HepG2 (cell line): ENCODE measurements around the gene FRMD5. TPM values are rescaled to one million over a fixed set of nuclear protein-coding genes. Genes with fewer than 3 reads are reported as not detected.

Experiments
- ATAC-seq: fragments of 200-7000 bp; cut with Tn5 transposase; 3 replicates; pipeline ENCODE4 v1.9.1; 2020; ENCODE audit warnings: mild to moderate bottlenecking, moderate library complexity
- BruUV-seq: library from RNA; stranded (reverse); fragments of 400-500 nt; replicated peaks from 2 replicates; lab custom pipeline; 2021; lab: Mats Ljungman, UMichigan
- CTCF ChIA-PET: fragments of 300-600 bp; formaldehyde crosslinking; extraction: SDS; loops from one replicate; lab custom pipeline; 2021; ENCODE audit warnings: low total read pairs, inconsistent platforms, low intra/inter-chr PET ratio; lab: Yijun Ruan, JAX
- POLR2A ChIA-PET: fragments of 350-600 bp; sonication (Branson Sonifier 250); formaldehyde crosslinking; loops from one replicate; lab custom pipeline; 2020; ENCODE audit warnings: antibody characterized with exemption, inconsistent platforms; lab: Yijun Ruan, JAX
- DNase-seq: peaks from one replicate; pipeline ENCODE4 v3.0.0-alpha.2; 2015; ENCODE audit warnings: low spot score
- FAIRE-seq: peaks from 3 replicates; lab custom pipeline; 2011; peaks lifted over from hg19 to GRCh38; lab: Jason Lieb, UNC
- H2AFZ ChIP-seq: one replicate; pipeline ENCODE4 v1.6.1; 2011; ENCODE audit warnings: low read length, inconsistent platforms
- H3K27ac ChIP-seq: fragments of 300-600 bp; 3 replicates; pipeline ENCODE4 v1.8.0; 2011; ENCODE audit warnings: mixed run types, mild to moderate bottlenecking, mixed read lengths, low read length, inconsistent platforms; ENCODE audit not compliant: insufficient read depth; ENCODE audit errors: extremely low read length
- H3K27me3 ChIP-seq, 2 experiments: fragments of 200-600 bp in 1 of 2; 2 replicates in 1 of 2; 3 replicates in 1 of 2; pipeline versions ENCODE4 v1.6.0 to v1.8.0; 2011; ENCODE audit warnings: low read length in 2 of 2, mild to moderate bottlenecking in 2 of 2, moderate library complexity in 2 of 2, inconsistent platforms in 1 of 2; ENCODE audit not compliant: insufficient read depth in 2 of 2, control insufficient read depth in 1 of 2
- H3K36me3 ChIP-seq, 2 experiments: fragments of 200-600 bp in 1 of 2; replicated peaks in 1 of 2; 2 replicates in 1 of 2; 3 replicates in 1 of 2; pipeline versions ENCODE4 v1.5.1 to v1.8.0; 2011; ENCODE audit warnings: low read length in 2 of 2, inconsistent platforms in 1 of 2; ENCODE audit not compliant: insufficient read depth in 2 of 2, control insufficient read depth in 1 of 2
- H3K4me1 ChIP-seq: 2 replicates; pipeline ENCODE4 v1.5.1; 2012; ENCODE audit warnings: low read length, inconsistent platforms; ENCODE audit not compliant: insufficient read depth
- H3K4me2 ChIP-seq: 2 replicates; pipeline ENCODE4 v1.6.0; 2011; ENCODE audit warnings: low read depth, low read length, inconsistent platforms
- H3K4me3 ChIP-seq, 3 experiments: fragments of 200-600 bp in 1 of 3; sonication (generic), shearing (Covaris generic) in 1 of 3; replicated peaks in 1 of 3; 2 replicates each; pipeline ENCODE4 v1.5.1; 2011 to 2016; ENCODE audit warnings: low read length in 3 of 3, inconsistent platforms in 2 of 3, low read depth in 2 of 3, mild to moderate bottlenecking in 2 of 3, control low read depth in 1 of 3, mixed read lengths in 1 of 3; ENCODE audit not compliant: insufficient read depth in 1 of 3
- H3K79me2 ChIP-seq: one replicate; pipeline ENCODE4 v1.6.1; 2011; ENCODE audit warnings: low read length, inconsistent platforms; ENCODE audit not compliant: insufficient read depth
- H3K9ac ChIP-seq: 2 replicates; pipeline ENCODE4 v1.6.0; 2011; ENCODE audit warnings: mild to moderate bottlenecking, low read depth, low read length, inconsistent platforms; ENCODE audit not compliant: insufficient read depth
- H3K9me3 ChIP-seq: 2 replicates; pipeline ENCODE4 v1.5.1; 2012; ENCODE audit warnings: mild to moderate bottlenecking, low read length
- H4K20me1 ChIP-seq: 2 replicates; pipeline ENCODE4 v1.6.0; 2011; ENCODE audit warnings: inconsistent platforms, mild to moderate bottlenecking, low read length, moderate library complexity; ENCODE audit not compliant: insufficient read depth
- HINFP ChIP-seq: sonication (generic); formaldehyde crosslinking; IDR thresholded peaks from 2 replicates; pipeline ENCODE4 v1.4.0; 2020; ENCODE audit warnings: low read depth, mild to moderate bottlenecking, missing genetic modification reagents
- SP5 ChIP-seq: IDR thresholded peaks from 2 replicates; pipeline ENCODE4 v1.6.1; 2016; ENCODE audit warnings: low read depth, borderline replicate concordance
- SUZ12 ChIP-seq: fragments of 150-350 bp; IDR thresholded peaks from 2 replicates; pipeline ENCODE4 v1.6.1; 2014; ENCODE audit warnings: low read depth, low read length
- TP53 ChIP-seq: sonication (generic); formaldehyde crosslinking; conservative IDR thresholded peaks from 2 replicates; pipeline ENCODE4 v1.4.0; 2020; ENCODE audit warnings: missing genetic modification reagents
- ZNF224 ChIP-seq: sonication (generic); formaldehyde crosslinking; IDR thresholded peaks from 2 replicates; pipeline ENCODE4 v1.5.0; 2020; ENCODE audit warnings: mild to moderate bottlenecking, missing genetic modification reagents
- ZNF570 ChIP-seq: sonication (generic); formaldehyde crosslinking; IDR thresholded peaks from 2 replicates; pipeline ENCODE4 v1.4.0; 2020; ENCODE audit warnings: mild to moderate bottlenecking, missing genetic modification reagents, borderline replicate concordance
- ZNF615 ChIP-seq: sonication (generic); formaldehyde crosslinking; IDR thresholded peaks from 2 replicates; pipeline ENCODE4 v1.5.0; 2020; ENCODE audit warnings: mild to moderate bottlenecking, missing genetic modification reagents, borderline replicate concordance
- ZNF710 ChIP-seq: sonication (generic); formaldehyde crosslinking; IDR thresholded peaks from 2 replicates; pipeline ENCODE4 v1.5.0; 2020; ENCODE audit warnings: mild to moderate bottlenecking, missing genetic modification reagents, borderline replicate concordance
- WGBS: methylation state at CpG from one replicate; pipeline ENCODE4 v1.1.6; 2017; ENCODE audit warnings: low lambda C conversion rate; 5-methylcytosine and 5-hydroxymethylcytosine counted together
- in situ Hi-C: cut with HindIII; loops from 2 replicates; pipeline ENCODE4 v1.10.0; 2017; ENCODE audit warnings: low pct_unique_long_range_greater_than_20kb; ENCODE audit not compliant: extremely low pct_ligation_motif_present
- intact Hi-C: fragments of 100-400 bp; cut with micrococcal nuclease; formaldehyde crosslinking; loops from one replicate; pipeline ENCODE4 v1.10.0; 2022; ENCODE audit not compliant: unreplicated experiment
- polyA plus RNA-seq, 8 experiments: library from polyadenylated mRNA; depleted of rRNA in 3 of 8; stranded (reverse) in 7 of 8; unstranded in 1 of 8; fragments of >200 nt; fragmentation: Illumina TruSeq in 4 of 8; extraction: Trizol in 4 of 8; gene quantifications; 2 replicates each; pipeline versions ENCODE4 v1.2.1 to v1.2.3, GENCODE V29; 2011 to 2016; ENCODE audit warnings: low read depth in 4 of 8, missing spikeins in 1 of 8, mixed read lengths in 1 of 8; ENCODE audit not compliant: insufficient read depth in 1 of 8
- total RNA-seq, 5 experiments: library from RNA; depleted of rRNA; stranded (reverse); fragments of >200 nt; fragmentation: Illumina TruSeq; extraction: Trizol; gene quantifications; 2 replicates each; pipeline ENCODE4 v1.2.3, GENCODE V29; 2016; ENCODE audit warnings: low read depth in 1 of 5
- TF ChIP-seq, protein P1 (sequence below): sonication (generic); formaldehyde crosslinking; IDR thresholded peaks from 2 replicates; pipeline ENCODE4 v1.4.0; 2020; ENCODE audit warnings: mild to moderate bottlenecking, missing genetic modification reagents
- TF ChIP-seq, protein P2 (sequence below): sonication (generic); formaldehyde crosslinking; IDR thresholded peaks from 2 replicates; pipeline ENCODE4 v1.4.0; 2020; ENCODE audit warnings: missing genetic modification reagents

The FRMD5 gene
- total and polyA plus RNA-seq, 2 of the 13 experiments (the other 11 are each of a cell fraction or from before 2014, with no cell fraction given): 0.93 to 1.5 TPM

GRCh38 chr15:43893956-43894355 is 301.1 kb downstream of the FRMD5 start:
- no peak overlapping the region for H3K27ac ChIP-seq
- no peak overlapping the region for H3K4me3 ChIP-seq
- H3K4me2 ChIP-seq: no peak overlapping the region
- no peak overlapping the region for H2AFZ ChIP-seq
- no peaks in the 10 kb centered on the region for H3K79me2 ChIP-seq
- DNase-seq: no peak
- H3K36me3 ChIP-seq: no peaks in the 10 kb centered on the region
- BruUV-seq: no TSS peak
- H3K4me1 ChIP-seq: peaks cover 13% of the 10 kb centered on the region
- in situ Hi-C loops: loop anchor here (25.0 kb wide), 1 partner anchor 618 kb away; no protein-coding TSS in a partner anchor
- POLR2A ChIA-PET: no interaction called here
- H3K27me3 ChIP-seq: no peaks in the 10 kb centered on the region
- CTCF ChIA-PET: no interaction called here
- no peaks in the 10 kb centered on the region for H3K9me3 ChIP-seq
- no peak overlapping the region for H3K9ac ChIP-seq
- H4K20me1 ChIP-seq: no peaks in the 10 kb centered on the region
- FAIRE-seq: no peak
- no peak for ATAC-seq
- WGBS: 37% methylated on average over 1 of the region's 1 CpG
- intact Hi-C loops: no loop called here
- TF ChIP-seq ZNF224 (CRISPR knock-in tag): no peak
- no peak for TF ChIP-seq SUZ12
- TF ChIP-seq HINFP (CRISPR knock-in tag): no peak
- TF ChIP-seq TP53 (CRISPR knock-in tag): no peak
- TF ChIP-seq, protein P1, sequence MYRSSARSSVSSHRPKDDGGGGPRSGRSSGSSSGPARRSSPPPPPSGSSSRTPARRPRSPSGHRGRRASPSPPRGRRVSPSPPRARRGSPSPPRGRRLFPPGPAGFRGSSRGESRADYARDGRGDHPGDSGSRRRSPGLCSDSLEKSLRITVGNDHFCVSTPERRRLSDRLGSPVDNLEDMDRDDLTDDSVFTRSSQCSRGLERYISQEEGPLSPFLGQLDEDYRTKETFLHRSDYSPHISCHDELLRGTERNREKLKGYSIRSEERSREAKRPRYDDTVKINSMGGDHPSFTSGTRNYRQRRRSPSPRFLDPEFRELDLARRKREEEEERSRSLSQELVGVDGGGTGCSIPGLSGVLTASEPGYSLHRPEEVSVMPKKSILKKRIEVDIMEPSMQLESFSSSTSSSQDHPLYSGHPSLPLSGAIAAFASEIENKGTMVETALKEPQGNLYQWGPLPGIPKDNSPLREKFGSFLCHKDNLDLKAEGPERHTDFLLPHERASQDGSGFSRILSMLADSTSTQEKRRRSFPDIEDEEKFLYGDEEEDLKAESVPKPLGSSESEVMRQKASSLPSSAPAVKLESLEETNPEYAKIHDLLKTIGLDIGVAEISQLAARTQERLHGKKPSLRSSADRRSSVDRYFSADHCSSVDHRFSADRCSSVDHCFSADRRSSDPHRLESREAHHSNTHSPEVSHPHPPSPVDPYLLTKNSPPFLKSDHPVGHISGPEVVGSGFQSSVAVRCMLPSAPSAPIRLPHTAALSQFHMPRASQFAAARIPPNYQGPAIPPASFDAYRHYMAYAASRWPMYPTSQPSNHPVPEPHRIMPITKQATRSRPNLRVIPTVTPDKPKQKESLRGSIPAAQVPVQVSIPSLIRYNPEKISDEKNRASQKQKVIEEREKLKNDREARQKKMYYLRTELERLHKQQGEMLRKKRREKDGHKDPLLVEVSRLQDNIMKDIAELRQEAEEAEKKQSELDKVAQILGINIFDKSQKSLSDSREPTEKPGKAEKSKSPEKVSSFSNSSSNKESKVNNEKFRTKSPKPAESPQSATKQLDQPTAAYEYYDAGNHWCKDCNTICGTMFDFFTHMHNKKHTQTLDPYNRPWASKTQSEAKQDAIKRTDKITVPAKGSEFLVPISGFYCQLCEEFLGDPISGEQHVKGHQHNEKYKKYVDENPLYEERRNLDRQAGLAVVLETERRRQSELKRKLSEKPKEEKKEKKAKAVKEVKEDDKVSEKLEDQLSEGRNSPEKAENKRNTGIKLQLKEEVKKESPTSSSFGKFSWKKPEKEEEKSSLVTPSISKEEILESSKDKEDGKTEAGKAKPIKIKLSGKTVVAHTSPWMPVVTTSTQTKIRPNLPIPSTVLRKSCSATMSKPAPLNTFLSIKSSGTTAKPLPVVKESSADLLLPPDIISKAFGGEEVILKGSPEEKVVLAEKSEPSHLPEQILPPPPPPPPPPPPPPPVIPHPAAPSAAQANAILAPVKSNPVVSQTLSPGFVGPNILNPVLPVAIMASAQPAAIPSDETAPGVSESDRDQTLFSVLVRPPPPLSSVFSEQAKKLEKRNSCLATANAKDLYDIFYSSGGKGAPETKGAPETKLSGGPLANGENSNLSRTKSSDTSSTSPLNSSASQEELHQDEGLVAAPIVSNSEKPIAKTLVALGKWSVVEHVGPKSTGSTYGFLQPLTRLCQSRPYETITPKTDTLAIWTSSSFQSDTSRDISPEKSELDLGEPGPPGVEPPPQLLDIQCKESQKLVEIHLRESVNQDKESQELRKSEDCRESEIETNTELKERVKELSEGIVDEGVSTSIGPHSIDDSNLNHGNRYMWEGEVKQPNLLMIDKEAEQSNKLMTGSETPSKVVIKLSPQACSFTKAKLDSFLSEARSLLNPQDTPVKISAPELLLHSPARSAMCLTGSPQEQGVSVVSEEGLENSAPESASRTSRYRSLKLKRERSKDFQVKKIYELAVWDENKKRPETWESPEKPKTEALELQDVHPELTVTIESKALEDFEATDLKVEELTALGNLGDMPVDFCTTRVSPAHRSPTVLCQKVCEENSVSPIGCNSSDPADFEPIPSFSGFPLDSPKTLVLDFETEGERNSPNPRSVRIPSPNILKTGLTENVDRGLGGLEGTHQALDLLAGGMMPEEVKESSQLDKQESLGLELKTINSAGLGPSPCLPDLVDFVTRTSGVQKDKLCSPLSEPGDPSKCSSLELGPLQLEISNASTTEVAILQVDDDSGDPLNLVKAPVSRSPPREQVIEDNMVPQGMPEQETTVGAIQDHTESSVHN: no peak
- TF ChIP-seq, protein P2, sequence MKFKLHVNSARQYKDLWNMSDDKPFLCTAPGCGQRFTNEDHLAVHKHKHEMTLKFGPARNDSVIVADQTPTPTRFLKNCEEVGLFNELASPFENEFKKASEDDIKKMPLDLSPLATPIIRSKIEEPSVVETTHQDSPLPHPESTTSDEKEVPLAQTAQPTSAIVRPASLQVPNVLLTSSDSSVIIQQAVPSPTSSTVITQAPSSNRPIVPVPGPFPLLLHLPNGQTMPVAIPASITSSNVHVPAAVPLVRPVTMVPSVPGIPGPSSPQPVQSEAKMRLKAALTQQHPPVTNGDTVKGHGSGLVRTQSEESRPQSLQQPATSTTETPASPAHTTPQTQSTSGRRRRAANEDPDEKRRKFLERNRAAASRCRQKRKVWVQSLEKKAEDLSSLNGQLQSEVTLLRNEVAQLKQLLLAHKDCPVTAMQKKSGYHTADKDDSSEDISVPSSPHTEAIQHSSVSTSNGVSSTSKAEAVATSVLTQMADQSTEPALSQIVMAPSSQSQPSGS (CRISPR knock-in tag): no peak
- TF ChIP-seq SP5: no peak
- TF ChIP-seq ZNF570: no peak
- no peak for TF ChIP-seq ZNF710 (CRISPR knock-in tag)
- no peak for TF ChIP-seq ZNF615
